Parathyroid adenoma (tissue), 2 donors: ENCODE measurements around the gene DFFB.

Experiments used
- H2AFZ ChIP-seq: fragments of 300-600 bp; sonication (generic); one replicate; pipeline ENCODE4 v1.7.0; 2017; ENCODE audit warnings: antibody characterized with exemption, mild to moderate bottlenecking
- H3K27ac ChIP-seq: fragments of 300-600 bp; sonication (generic); one replicate; pipeline ENCODE4 v1.7.0; 2017
- H3K27me3 ChIP-seq: fragments of 300-600 bp; sonication (generic); one replicate; pipeline ENCODE4 v1.7.0; 2017; ENCODE audit warnings: low read length; ENCODE audit not compliant: control insufficient read depth, insufficient read depth
- H3K36me3 ChIP-seq: fragments of 300-600 bp; sonication (generic); one replicate; pipeline ENCODE4 v1.7.0; 2017; ENCODE audit warnings: low read length; ENCODE audit not compliant: control insufficient read depth, insufficient read depth
- H3K4me1 ChIP-seq: fragments of 300-600 bp; sonication (generic); one replicate; pipeline ENCODE4 v1.7.0; 2017; ENCODE audit warnings: control low read depth
- H3K4me2 ChIP-seq: fragments of 300-600 bp; sonication (generic); one replicate; pipeline ENCODE4 v1.7.0; 2017; ENCODE audit warnings: low read length
- H3K4me3 ChIP-seq: fragments of 300-600 bp; sonication (generic); one replicate; pipeline ENCODE4 v1.7.0; 2017; ENCODE audit warnings: low read depth, low read length
- H3K79me2 ChIP-seq: fragments of 300-600 bp; sonication (generic); one replicate; pipeline ENCODE4 v1.7.0; 2017; ENCODE audit warnings: control low read depth
- H3K9ac ChIP-seq: fragments of 300-600 bp; sonication (generic); one replicate; pipeline ENCODE4 v1.7.0; 2017; ENCODE audit warnings: mild to moderate bottlenecking
- H3K9me3 ChIP-seq: fragments of 300-600 bp; sonication (generic); one replicate; pipeline ENCODE4 v1.7.0; 2017; ENCODE audit warnings: low read length; ENCODE audit not compliant: control insufficient read depth
- TF ChIP-seq, protein P1 (sequence below): fragments of 300-600 bp; sonication (generic); IDR thresholded peaks from one replicate; pipeline ENCODE4 v1.7.0; 2017; ENCODE audit warnings: antibody characterized with exemption, mild to moderate bottlenecking
- donor health status: primary hyperparathyroidism.

The DFFB gene

DNA sequence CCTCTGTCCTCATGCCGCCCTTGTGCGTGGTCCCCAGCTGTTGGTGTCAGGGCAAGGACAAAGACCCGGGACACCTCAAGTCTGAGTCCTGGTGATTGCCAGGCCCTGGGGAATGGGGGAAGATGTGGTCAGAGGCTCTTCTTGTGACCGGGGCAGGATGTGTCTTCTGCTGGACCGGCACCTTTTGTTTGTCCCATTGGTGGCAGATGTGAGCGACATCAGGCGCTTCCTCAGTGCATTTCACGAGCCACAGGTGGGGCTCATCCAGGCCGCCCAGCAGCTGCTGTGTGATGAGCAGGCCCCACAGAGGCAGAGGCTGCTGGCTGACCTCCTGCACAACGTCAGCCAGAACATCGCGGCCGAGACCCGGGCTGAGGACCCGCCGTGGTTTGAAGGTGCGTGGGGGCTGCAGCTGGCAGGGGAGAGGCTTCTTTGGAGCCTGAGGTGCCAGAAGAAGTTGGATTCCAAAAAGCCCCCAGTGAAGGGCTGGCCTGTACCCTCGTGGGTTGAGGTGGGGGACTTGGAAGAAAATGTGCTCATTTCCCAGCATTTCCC is 8.4 kb downstream of the DFFB start:
- Histone ChIP-seq H3K79me2 (no peaks in the 10 kb centered on the region), H3K4me3 (no peak overlapping the region), H3K9me3 (no peaks in the 10 kb centered on the region), H3K36me3 (no peaks in the 10 kb centered on the region), H3K4me2 (no peak overlapping the region), H3K27ac (no peak overlapping the region), H3K4me1 (no peaks in the 10 kb centered on the region), H2AFZ (no peak overlapping the region), H3K9ac (no peak overlapping the region), H3K27me3 (no peaks in the 10 kb centered on the region)
- TF ChIP-seq, protein P1, sequence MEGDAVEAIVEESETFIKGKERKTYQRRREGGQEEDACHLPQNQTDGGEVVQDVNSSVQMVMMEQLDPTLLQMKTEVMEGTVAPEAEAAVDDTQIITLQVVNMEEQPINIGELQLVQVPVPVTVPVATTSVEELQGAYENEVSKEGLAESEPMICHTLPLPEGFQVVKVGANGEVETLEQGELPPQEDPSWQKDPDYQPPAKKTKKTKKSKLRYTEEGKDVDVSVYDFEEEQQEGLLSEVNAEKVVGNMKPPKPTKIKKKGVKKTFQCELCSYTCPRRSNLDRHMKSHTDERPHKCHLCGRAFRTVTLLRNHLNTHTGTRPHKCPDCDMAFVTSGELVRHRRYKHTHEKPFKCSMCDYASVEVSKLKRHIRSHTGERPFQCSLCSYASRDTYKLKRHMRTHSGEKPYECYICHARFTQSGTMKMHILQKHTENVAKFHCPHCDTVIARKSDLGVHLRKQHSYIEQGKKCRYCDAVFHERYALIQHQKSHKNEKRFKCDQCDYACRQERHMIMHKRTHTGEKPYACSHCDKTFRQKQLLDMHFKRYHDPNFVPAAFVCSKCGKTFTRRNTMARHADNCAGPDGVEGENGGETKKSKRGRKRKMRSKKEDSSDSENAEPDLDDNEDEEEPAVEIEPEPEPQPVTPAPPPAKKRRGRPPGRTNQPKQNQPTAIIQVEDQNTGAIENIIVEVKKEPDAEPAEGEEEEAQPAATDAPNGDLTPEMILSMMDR: no peak

DNA sequence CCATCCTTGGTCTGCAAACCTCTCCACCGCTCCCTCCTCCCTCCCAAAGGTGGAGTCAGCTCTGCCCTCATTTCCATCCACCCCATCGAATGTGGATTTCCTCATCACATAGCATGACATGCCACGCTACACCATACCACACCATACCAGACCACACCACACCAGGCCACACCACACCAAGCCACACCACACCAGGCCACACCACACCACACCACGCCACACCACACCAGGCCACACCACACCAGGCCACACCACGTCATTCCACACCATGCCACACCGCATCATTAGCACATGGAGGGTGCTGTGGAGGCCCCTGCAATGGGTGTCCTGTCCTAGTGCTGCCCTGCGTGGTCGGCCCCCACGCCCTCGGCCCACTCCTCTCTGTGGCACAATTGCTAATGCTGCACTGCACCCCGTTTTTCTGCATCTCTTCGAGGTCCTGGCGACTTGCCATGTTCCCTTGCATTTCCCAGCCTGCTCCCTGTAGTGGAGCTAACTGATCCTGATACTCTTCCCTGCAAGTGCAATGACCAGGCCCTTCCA is 11.3 kb downstream of the DFFB start:
- H3K36me3 ChIP-seq: no peaks in the 10 kb centered on the region
- no peaks in the 10 kb centered on the region for H3K79me2 ChIP-seq
- H3K9me3 ChIP-seq: no peaks in the 10 kb centered on the region
- TF ChIP-seq, protein P1: no peak
- no peak overlapping the region for H2AFZ ChIP-seq
- no peak overlapping the region for H3K4me3 ChIP-seq
- H3K27ac ChIP-seq: no peak overlapping the region
- no peak overlapping the region for H3K9ac ChIP-seq
- no peak overlapping the region for H3K4me2 ChIP-seq
- H3K27me3 ChIP-seq: no peaks in the 10 kb centered on the region
- no peaks in the 10 kb centered on the region for H3K4me1 ChIP-seq

DNA sequence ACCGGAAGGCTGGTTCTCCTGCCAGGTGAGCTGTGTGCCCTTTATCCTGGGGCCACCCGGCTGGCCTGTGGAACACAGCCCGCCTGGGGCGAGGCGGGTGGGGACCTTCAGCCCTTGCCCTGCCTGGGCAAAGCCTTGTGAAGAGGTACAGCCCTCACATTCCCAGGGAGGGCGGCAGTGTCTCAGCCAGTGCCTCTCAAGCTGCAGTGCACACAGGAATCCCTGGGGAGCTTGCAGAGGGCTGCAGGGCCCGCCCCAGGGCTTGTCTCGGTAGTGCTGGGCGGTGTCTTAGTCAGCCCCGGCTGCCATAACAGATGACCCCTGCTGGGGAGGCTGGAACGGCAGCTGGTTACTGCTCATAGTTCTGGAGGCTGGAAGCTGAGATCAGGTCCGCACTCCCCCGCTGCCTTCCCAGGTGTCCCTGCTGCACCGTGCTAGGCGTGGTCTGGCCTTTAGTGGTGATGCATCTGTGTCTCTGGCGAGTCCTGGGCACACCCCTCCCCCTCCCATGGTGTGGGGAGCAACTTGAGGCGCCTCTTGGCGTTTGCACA is 12.6 kb downstream of the DFFB start:
- H3K4me1 ChIP-seq: no peaks in the 10 kb centered on the region
- H3K9ac ChIP-seq: no peak overlapping the region
- no peaks in the 10 kb centered on the region for H3K79me2 ChIP-seq
- no peak overlapping the region for H3K4me3 ChIP-seq
- no peak overlapping the region for H3K27ac ChIP-seq
- no peaks in the 10 kb centered on the region for H3K9me3 ChIP-seq
- H2AFZ ChIP-seq: no peak overlapping the region
- no peaks in the 10 kb centered on the region for H3K27me3 ChIP-seq
- TF ChIP-seq, protein P1: no peak
- H3K4me2 ChIP-seq: no peak overlapping the region
- no peaks in the 10 kb centered on the region for H3K36me3 ChIP-seq

- TF ChIP-seq, protein P1: no peak
Observed at GRCh38 chr1:3871451-3871805, 14.2 kb downstream of the DFFB start.

DNA sequence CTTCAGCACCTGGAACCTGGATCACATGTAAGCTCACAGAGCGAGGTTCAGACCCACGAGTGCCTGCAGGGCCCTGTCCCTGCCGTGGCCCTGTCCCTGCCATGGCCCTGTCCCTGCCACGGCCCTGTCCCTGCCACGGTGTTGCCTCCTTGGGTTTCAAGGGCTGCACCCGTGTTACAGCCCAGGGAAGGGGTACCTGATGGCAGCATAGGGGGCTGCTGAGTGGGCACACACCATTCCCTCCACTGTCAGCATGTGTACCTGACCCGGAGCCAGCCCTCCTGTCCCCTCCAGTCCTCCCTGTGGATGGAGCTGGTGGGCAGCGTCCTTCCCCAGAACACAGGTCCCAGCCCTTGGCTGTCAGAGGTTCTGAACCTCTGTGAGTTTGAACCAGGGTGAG is 15.3 kb downstream of the DFFB start:
- Histone ChIP-seq H3K9ac (no peak overlapping the region), H3K79me2 (no peaks in the 10 kb centered on the region), H3K4me1 (no peaks in the 10 kb centered on the region), H3K36me3 (no peaks in the 10 kb centered on the region), H3K27ac (no peak overlapping the region), H3K4me3 (no peak overlapping the region), H3K9me3 (no peaks in the 10 kb centered on the region), H3K4me2 (no peak overlapping the region), H2AFZ (no peak overlapping the region), H3K27me3 (no peaks in the 10 kb centered on the region)
- TF ChIP-seq, protein P1: no peak

More at GRCh38 chr1:3871451-3871805, 14.2 kb downstream of the DFFB start:
- no peak overlapping the region for H3K27ac ChIP-seq
- no peaks in the 10 kb centered on the region for H3K9me3 ChIP-seq
- no peaks in the 10 kb centered on the region for H3K79me2 ChIP-seq
- H3K4me2 ChIP-seq: no peak overlapping the region
- no peaks in the 10 kb centered on the region for H3K4me1 ChIP-seq
- no peak overlapping the region for H3K9ac ChIP-seq
- no peak overlapping the region for H2AFZ ChIP-seq
- H3K4me3 ChIP-seq: no peak overlapping the region
- H3K27me3 ChIP-seq: no peaks in the 10 kb centered on the region
- H3K36me3 ChIP-seq: no peaks in the 10 kb centered on the region
